Measurements from ENCODE around the gene CCDC154. TPM values are rescaled to one million over a fixed set of nuclear protein-coding genes. Genes with fewer than 3 reads are reported as not detected.

The CCDC154 gene
- total and polyA plus RNA-seq, 9 of the 15 experiments (the other 6 are each of a cell fraction or from before 2014, with no cell fraction given): 0.15 to 1.4 (median 0.20) TPM; not detected in 5

DNA sequence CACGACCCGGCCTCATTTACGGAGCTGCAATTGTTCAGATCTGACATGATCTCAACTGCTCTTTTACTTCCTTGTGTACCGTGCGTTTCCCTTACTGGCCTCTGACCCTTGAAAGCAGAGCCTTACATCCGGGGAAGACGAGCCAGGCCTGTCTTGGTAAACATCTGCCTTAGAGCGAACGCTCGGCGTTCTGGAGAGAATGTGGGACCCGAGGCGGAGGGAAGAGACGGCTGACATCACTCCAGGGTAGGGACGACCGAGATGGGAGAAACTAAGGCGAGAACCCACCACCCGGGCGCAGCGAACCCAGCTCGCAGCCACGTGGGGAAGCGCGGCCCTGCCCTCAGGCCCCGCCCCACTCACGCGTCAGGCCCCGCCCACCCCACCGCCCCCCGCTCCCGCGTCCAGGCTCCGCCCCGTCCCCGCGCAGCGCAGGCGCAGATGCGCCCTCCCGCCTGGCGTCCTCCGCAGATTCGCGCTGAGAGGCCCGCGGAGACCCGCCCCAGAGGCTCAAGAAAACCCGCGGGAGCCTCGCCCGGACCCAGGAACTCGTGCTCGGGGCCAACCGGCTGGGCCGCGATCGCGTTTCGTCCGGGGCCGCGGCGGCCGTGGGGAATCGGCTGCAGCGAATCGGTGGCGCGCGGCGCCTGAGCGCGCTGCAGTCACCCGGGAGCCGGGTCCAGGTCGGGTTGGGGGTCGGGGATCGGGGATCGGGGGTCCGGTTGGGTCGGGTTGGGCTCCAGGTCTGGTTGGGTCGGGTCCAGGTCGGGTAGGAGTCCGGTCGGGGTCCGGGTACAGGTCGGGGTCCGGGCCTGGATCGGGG is 48.8 kb upstream of the CCDC154 start, which contains the start of gene TELO2 (continued):
- TF ChIP-seq, protein P1, sequence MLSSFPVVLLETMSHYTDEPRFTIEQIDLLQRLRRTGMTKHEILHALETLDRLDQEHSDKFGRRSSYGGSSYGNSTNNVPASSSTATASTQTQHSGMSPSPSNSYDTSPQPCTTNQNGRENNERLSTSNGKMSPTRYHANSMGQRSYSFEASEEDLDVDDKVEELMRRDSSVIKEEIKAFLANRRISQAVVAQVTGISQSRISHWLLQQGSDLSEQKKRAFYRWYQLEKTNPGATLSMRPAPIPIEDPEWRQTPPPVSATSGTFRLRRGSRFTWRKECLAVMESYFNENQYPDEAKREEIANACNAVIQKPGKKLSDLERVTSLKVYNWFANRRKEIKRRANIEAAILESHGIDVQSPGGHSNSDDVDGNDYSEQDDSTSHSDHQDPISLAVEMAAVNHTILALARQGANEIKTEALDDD (IDR thresholded peaks at IDR 0.05): no peak
- TF ChIP-seq ZEB2 (IDR thresholded peaks at IDR 0.05) (peak; percentile 100), NR2C2 (CRISPR knock-in tag; IDR thresholded peaks at IDR 0.05) (peak; percentile 83), NR2C2 (tag; IDR thresholded peaks at IDR 0.05) (peak; percentile 97), CBX3 (IDR thresholded peaks at IDR 0.05; ENCODE audit: borderline replicate concordance in 1 of 2, low read length in 2 of 2) (peak in 1 of 2 experiments; percentile 13; a peak in 1 of 3 replicates), CTCF (IDR thresholded peaks at IDR 0.05 in 2 of 3, conservative IDR thresholded peaks at IDR 0.05 in 1 of 3; ENCODE audit: insufficient read depth in 2 of 3, low read depth in 1 of 3, low read length in 3 of 3) (peak in 1 of 3 experiments; percentile 9; a peak in 1 of 6 replicates), SMAD4 (CRISPR knock-in tag; conservative IDR thresholded peaks at IDR 0.05) (no peak), FUS (optimal IDR thresholded peaks at IDR 0.05; ENCODE audit: low read depth, low read length) (no peak), PML (IDR thresholded peaks at IDR 0.05; ENCODE audit: low read length) (peak; percentile 25; the same call in 1 of the 2 replicates), GTF3C2 (IDR thresholded peaks at IDR 0.05; ENCODE audit: borderline replicate concordance, extremely low read depth, insufficient read length) (no peak), ELF1 (tag; IDR thresholded peaks at IDR 0.05) (peak; percentile 73), ZNF586 (CRISPR knock-in tag; conservative IDR thresholded peaks at IDR 0.05) (no peak), MAZ (CRISPR knock-in tag; conservative IDR thresholded peaks at IDR 0.05 in 1 of 2, IDR thresholded peaks at IDR 0.05 in 1 of 2) (peak; percentile 54 to 81; a peak in 3 of 4 replicates), PRDM10 (IDR thresholded peaks at IDR 0.05; ENCODE audit: partially characterized antibody) (peak; percentile 9)
- TF ChIP-seq, protein P2, sequence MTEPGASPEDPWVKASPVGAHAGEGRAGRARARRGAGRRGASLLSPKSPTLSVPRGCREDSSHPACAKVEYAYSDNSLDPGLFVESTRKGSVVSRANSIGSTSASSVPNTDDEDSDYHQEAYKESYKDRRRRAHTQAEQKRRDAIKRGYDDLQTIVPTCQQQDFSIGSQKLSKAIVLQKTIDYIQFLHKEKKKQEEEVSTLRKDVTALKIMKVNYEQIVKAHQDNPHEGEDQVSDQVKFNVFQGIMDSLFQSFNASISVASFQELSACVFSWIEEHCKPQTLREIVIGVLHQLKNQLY (CRISPR knock-in tag; conservative IDR thresholded peaks at IDR 0.05): no peak
